HCT116 (cell line): ENCODE data around the gene RAP2C. TPM values are rescaled to one million over a fixed set of nuclear protein-coding genes. Genes with fewer than 3 reads are reported as not detected.

Source experiments
- ATAC-seq: fragments of 200-7000 bp; cut with Tn5 transposase; 2 replicates; pipeline ENCODE4 v1.9.1; 2020; ENCODE audit warnings: mild to moderate bottlenecking, moderate library complexity
- BruUV-seq: library from RNA; stranded (reverse); fragments of 400-500 nt; replicated peaks from 2 replicates; lab custom pipeline; 2021; lab: Mats Ljungman, UMichigan
- CTCF ChIA-PET: fragments of 300-600 bp; sonication (Branson Sonifier 250); formaldehyde crosslinking; loops from one replicate; lab custom pipeline; 2021; ENCODE audit warnings: antibody characterized with exemption; lab: Charles Lee
- POLR2A ChIA-PET: fragments of 300-600, 350-600 bp; sonication (Branson Sonifier 250); formaldehyde crosslinking; loops from one replicate; lab custom pipeline; 2021; ENCODE audit warnings: antibody characterized with exemption; lab: Charles Lee
- RAD21 ChIA-PET, 2 experiments: fragments of 300-600 bp; sonication (Branson Sonifier 250); formaldehyde crosslinking; loops; one replicate each; lab custom pipeline; 2023; ENCODE audit warnings: low total read pairs in 2 of 2; ENCODE audit not compliant: uncharacterized antibody in 2 of 2, unreplicated experiment in 2 of 2, low non-redundant PET in 1 of 2; lab: Charles Lee
- DNase-seq: peaks from one replicate; pipeline ENCODE4 v3.0.0-alpha.2; 2010; ENCODE audit warnings: low read depth, low spot score
- H2AFZ ChIP-seq: fragments of 200-600 bp; shearing (Covaris generic), sonication (generic); 2 replicates; pipeline ENCODE4 v1.6.1; 2017; ENCODE audit warnings: low read depth, mixed run types, mixed read lengths, antibody characterized with exemption, low read length; ENCODE audit not compliant: poor library complexity, severe bottlenecking
- H3K27ac ChIP-seq: 2 replicates; pipeline ENCODE4 v1.5.1; 2012; ENCODE audit warnings: low read depth, low read length
- H3K27me3 ChIP-seq: fragments of 200-600 bp; sonication (generic); 2 replicates; pipeline ENCODE4 v1.6.1; 2016; ENCODE audit warnings: mixed run types, low read length, mixed read lengths; ENCODE audit not compliant: insufficient read depth
- H3K36me3 ChIP-seq, 2 experiments: fragments of 200-500 bp in 1 of 2; fragments of 200-600 bp in 1 of 2; sonication (Bioruptor generic) in 1 of 2; sonication (generic) in 1 of 2; 2 replicates each; pipeline versions ENCODE4 v1.5.1 to v1.6.1; 2014 to 2016; ENCODE audit warnings: low read length in 2 of 2, inconsistent platforms in 1 of 2, mixed read lengths in 1 of 2, mixed run types in 1 of 2; ENCODE audit not compliant: insufficient read depth in 2 of 2, control insufficient read depth in 1 of 2
- H3K4me1 ChIP-seq, 2 experiments: fragments of 200-600 bp in 1 of 2; sonication (generic) in 1 of 2; 2 replicates each; pipeline versions ENCODE4 v1.5.1 to v1.6.1; 2012 to 2017; ENCODE audit warnings: low read length in 2 of 2, inconsistent platforms in 1 of 2, mild to moderate bottlenecking in 1 of 2, mixed read lengths in 1 of 2, mixed run types in 1 of 2, moderate library complexity in 1 of 2; ENCODE audit not compliant: insufficient read depth in 2 of 2, control insufficient read depth in 1 of 2
- H3K4me2 ChIP-seq: fragments of 200-600 bp; sonication (generic); 2 replicates; pipeline ENCODE4 v1.6.1; 2017; ENCODE audit warnings: mixed run types, low read length, mixed read lengths
- H3K4me3 ChIP-seq, 2 experiments: fragments of 200-600 bp in 1 of 2; sonication (generic) in 1 of 2; replicated peaks in 1 of 2; 2 replicates each; pipeline ENCODE4 v1.5.1; 2011 to 2016; ENCODE audit warnings: low read length in 2 of 2, control low read depth in 1 of 2, low read depth in 1 of 2, mild to moderate bottlenecking in 1 of 2, mixed read lengths in 1 of 2, mixed run types in 1 of 2
- H3K79me2 ChIP-seq: fragments of 200-600 bp; sonication (generic); 2 replicates; pipeline ENCODE4 v1.6.1; 2017; ENCODE audit warnings: mild to moderate bottlenecking, mixed run types, low read length, moderate library complexity, mixed read lengths; ENCODE audit not compliant: insufficient read depth
- H3K9ac ChIP-seq: fragments of 200-600 bp; sonication (generic); 2 replicates; pipeline ENCODE4 v1.6.1; 2016; ENCODE audit warnings: low read length, mixed read lengths
- H3K9me2 ChIP-seq: fragments of 200-600 bp; sonication (generic), shearing (Covaris generic); 2 replicates; pipeline ENCODE4 v1.6.1; 2017; ENCODE audit warnings: mixed run types, mild to moderate bottlenecking, moderate library complexity; ENCODE audit not compliant: insufficient read depth
- H3K9me3 ChIP-seq, 2 experiments: fragments of 200-500 bp in 1 of 2; fragments of 200-600 bp in 1 of 2; sonication (Bioruptor generic) in 1 of 2; sonication (generic) in 1 of 2; 2 replicates each; pipeline ENCODE4 v1.6.1; 2014 to 2017; ENCODE audit warnings: low read length in 2 of 2, mixed read lengths in 2 of 2, inconsistent platforms in 1 of 2, low read depth in 1 of 2, mild to moderate bottlenecking in 1 of 2, mixed run types in 1 of 2, moderate library complexity in 1 of 2; ENCODE audit not compliant: control insufficient read depth in 1 of 2, insufficient read depth in 1 of 2
- H4K20me1 ChIP-seq: fragments of 200-600 bp; sonication (generic), shearing (Covaris generic); 2 replicates; pipeline ENCODE4 v1.6.1; 2017; ENCODE audit warnings: mixed run types, mild to moderate bottlenecking, moderate library complexity; ENCODE audit not compliant: insufficient read depth
- ATF3 ChIP-seq: IDR thresholded peaks from 2 replicates; pipeline ENCODE4 v1.6.1; 2012
- CBX3 ChIP-seq: IDR thresholded peaks from 2 replicates; pipeline ENCODE4 v1.6.1; 2012; ENCODE audit warnings: low read depth
- CEBPB ChIP-seq: IDR thresholded peaks from 2 replicates; pipeline ENCODE4 v1.6.1; 2012; ENCODE audit warnings: low read depth
- EZH2 ChIP-seq: fragments of 200-600 bp; sonication (generic); IDR thresholded peaks from 2 replicates; pipeline ENCODE4 v1.6.1; 2017; ENCODE audit warnings: antibody characterized with exemption, mixed run types
- EZH2phosphoT487 ChIP-seq: fragments of 200-600 bp; IDR thresholded peaks from 2 replicates; pipeline ENCODE4 v1.6.1; 2018; ENCODE audit warnings: antibody characterized with exemption, borderline replicate concordance
- FOSL1 ChIP-seq: IDR thresholded peaks from 2 replicates; pipeline ENCODE4 v1.6.1; 2012; ENCODE audit warnings: low read depth
- JUND ChIP-seq: IDR thresholded peaks from 2 replicates; pipeline ENCODE4 v1.6.1; 2012
- POLR2A ChIP-seq: IDR thresholded peaks from 2 replicates; pipeline ENCODE4 v1.7.0; 2011; ENCODE audit warnings: borderline replicate concordance; ENCODE audit not compliant: insufficient read depth, insufficient read length; ENCODE audit errors: extremely low read depth
- POLR2AphosphoS5 ChIP-seq: IDR thresholded peaks from 2 replicates; pipeline ENCODE4 v1.6.1; 2011; ENCODE audit warnings: mild to moderate bottlenecking, low read depth, low read length, moderate library complexity
- RAD21 ChIP-seq: IDR thresholded peaks from 2 replicates; pipeline ENCODE4 v1.6.1; 2012; ENCODE audit warnings: low read depth, mild to moderate bottlenecking
- SRF ChIP-seq: IDR thresholded peaks from 2 replicates; pipeline ENCODE4 v1.6.1; 2012; ENCODE audit warnings: low read depth
- YY1 ChIP-seq: IDR thresholded peaks from 2 replicates; pipeline ENCODE4 v1.6.1; 2011; ENCODE audit warnings: low read length, low read depth, moderate library complexity, mild to moderate bottlenecking; ENCODE audit not compliant: insufficient replicate concordance; ENCODE audit errors: extremely low read depth
- ZFX ChIP-seq: fragments of 450-650 bp; IDR thresholded peaks from 2 replicates; pipeline ENCODE4 v1.6.1; 2017
- ZNF274 ChIP-seq: fragments of 200-500 bp; sonication (Bioruptor generic); IDR thresholded peaks from 2 replicates; pipeline ENCODE4 v1.6.1; 2014; ENCODE audit warnings: mild to moderate bottlenecking, low read depth, low read length, inconsistent platforms
- intact Hi-C: fragments of 100-400 bp; cut with micrococcal nuclease; formaldehyde crosslinking; loops from 2 replicates; pipeline ENCODE4 v1.10.0; 2022
- total RNA-seq: library from RNA; stranded (reverse); gene quantifications from one replicate; pipeline ENCODE4 v1.2.1, GENCODE V29; 2021; ENCODE audit not compliant: unreplicated experiment

The RAP2C gene
- total RNA-seq, 1 experiment from 2014 or later, result 19.9 TPM

GRCh38 chrX:132216283-132216682, 3.0 kb downstream of the RAP2C start:
- H3K4me1 ChIP-seq, result peaks cover 0 to 11% of the 10 kb centered on the region in 2 experiments; a peak in 3 of 4 replicates
- TF ChIP-seq ZNF274 (no peak), EZH2phosphoT487 (no peak), YY1 (no peak), CBX3 (no peak), ATF3 (no peak), FOSL1 (no peak), CEBPB (no peak), ZFX (no peak), JUND (no peak), RAD21 (no peak), SRF (no peak), POLR2AphosphoS5 (no peak), EZH2 (no peak), POLR2A (no peak)
- H3K27ac ChIP-seq, result no peak overlapping the region
- H3K36me3 ChIP-seq, result peaks cover under 1 to 8% of the 10 kb centered on the region in 2 experiments; a peak in 2 of 4 replicates
- intact Hi-C loops, result no loop called here
- H3K9me3 ChIP-seq, result no peaks in the 10 kb centered on the region
- ChIA-PET POLR2A (no interaction called here), CTCF (no interaction called here), RAD21 (no interaction called here)
- H3K4me3 ChIP-seq, result peak overlapping the region; percentile 66 to 75
- H3K9ac ChIP-seq, result peak overlapping the region; percentile 74
- DNase-seq (no peak), ATAC-seq (no peak)
- peak overlapping the region; percentile 76 for H3K4me2 ChIP-seq
- H3K79me2 ChIP-seq, result peaks cover 44% of the 10 kb centered on the region
- no peak overlapping the region for H2AFZ ChIP-seq
- no peaks in the 10 kb centered on the region; the same call in 1 of the 2 replicates for H4K20me1 ChIP-seq
- H3K27me3 ChIP-seq, result no peaks in the 10 kb centered on the region
- H3K9me2 ChIP-seq, result no peaks in the 10 kb centered on the region
- BruUV-seq, result no TSS peak
